GM12878 (cell line): Measurements from ENCODE around the gene PTPN14. TPM values are rescaled to one million over a fixed set of nuclear protein-coding genes. Genes with fewer than 3 reads are reported as not detected.

Experiments used
- ATAC-seq: fragments of 200-7000 bp; cut with Tn5 transposase; 3 replicates; pipeline ENCODE4 v1.9.1; 2020; ENCODE audit warnings: mild to moderate bottlenecking, moderate library complexity
- BruUV-seq: library from RNA; stranded (reverse); fragments of 400-500 nt; replicated peaks from 2 replicates; lab custom pipeline; 2021; lab: Mats Ljungman, UMichigan
- CTCF ChIA-PET: fragments of 300-600 bp; sonication (Branson Sonifier 250); formaldehyde crosslinking; extraction: SDS; loops from one replicate; lab custom pipeline; 2021; ENCODE audit warnings: inconsistent platforms; lab: Yijun Ruan, JAX
- POLR2A ChIA-PET: fragments of 350-600 bp; formaldehyde crosslinking; extraction: SDS; loops from one replicate; lab custom pipeline; 2021; ENCODE audit warnings: inconsistent platforms; lab: Charles Lee
- RAD21 ChIA-PET: fragments of 300-600 bp; sonication (Branson Sonifier 250); formaldehyde crosslinking; loops from one replicate; lab custom pipeline; 2023; ENCODE audit warnings: antibody characterized with exemption; ENCODE audit not compliant: unreplicated experiment; lab: Charles Lee
- SMC1A ChIA-PET: fragments of 300-600 bp; sonication (Branson Sonifier 250); formaldehyde crosslinking; loops from one replicate; lab custom pipeline; 2023; ENCODE audit not compliant: unreplicated experiment, uncharacterized antibody; lab: Charles Lee
- DNase-seq: peaks from one replicate; pipeline ENCODE4 v3.0.0-alpha.2; 2011; ENCODE audit warnings: low read depth, low spot score
- FAIRE-seq: peaks from 3 replicates; lab custom pipeline; 2011; peaks lifted over from hg19 to GRCh38; lab: Jason Lieb, UNC
- H2AFZ ChIP-seq: 2 replicates; pipeline ENCODE4 v1.6.0; 2011; ENCODE audit warnings: low read depth, low read length, control low read depth; ENCODE audit not compliant: control insufficient read depth
- H3K27ac ChIP-seq: 2 replicates; pipeline ENCODE4 v1.5.1; 2011; ENCODE audit warnings: control low read depth; ENCODE audit not compliant: control insufficient read depth, insufficient read depth
- H3K27me3 ChIP-seq, 2 experiments: replicated peaks in 1 of 2; 2 replicates each; pipeline versions ENCODE4 v1.6.0 to v1.6.1; 2011; ENCODE audit warnings: low read length in 1 of 2; ENCODE audit not compliant: control insufficient read depth in 2 of 2, insufficient read depth in 2 of 2
- H3K36me3 ChIP-seq, 2 experiments: 2 replicates each; pipeline ENCODE4 v1.5.1; 2011; ENCODE audit warnings: low read length in 1 of 2; ENCODE audit not compliant: control insufficient read depth in 2 of 2, insufficient read depth in 2 of 2
- H3K4me1 ChIP-seq: 2 replicates; pipeline ENCODE4 v1.6.1; 2011; ENCODE audit warnings: mild to moderate bottlenecking, low read length, moderate library complexity, mixed read lengths; ENCODE audit not compliant: control insufficient read depth, insufficient read depth
- H3K4me2 ChIP-seq: 2 replicates; pipeline ENCODE4 v1.6.0; 2011; ENCODE audit warnings: control low read depth; ENCODE audit not compliant: control insufficient read depth, insufficient read depth
- H3K4me3 ChIP-seq: fragments of 200-600 bp; sonication (generic); 2 replicates; pipeline ENCODE4 v1.5.1; 2016
- H3K79me2 ChIP-seq: 2 replicates; pipeline ENCODE4 v1.6.0; 2011; ENCODE audit warnings: low read length; ENCODE audit not compliant: control insufficient read depth, insufficient read depth
- H3K9ac ChIP-seq: 2 replicates; pipeline ENCODE4 v1.8.0; 2011; ENCODE audit warnings: low read length, control low read depth, mixed read lengths; ENCODE audit not compliant: control insufficient read depth, insufficient read depth
- H3K9me3 ChIP-seq: replicated peaks from 3 replicates; pipeline ENCODE4 v1.5.1; 2011; ENCODE audit warnings: mild to moderate bottlenecking, low read length; ENCODE audit not compliant: control insufficient read depth, insufficient read depth
- H4K20me1 ChIP-seq: 2 replicates; pipeline ENCODE4 v1.6.0; 2011; ENCODE audit not compliant: control insufficient read depth, insufficient read depth
- BCLAF1 ChIP-seq: fragments of 450-650 bp; IDR thresholded peaks from 2 replicates; pipeline ENCODE4 v1.6.1; 2017; ENCODE audit warnings: antibody characterized with exemption, mild to moderate bottlenecking, moderate library complexity
- BMI1 ChIP-seq: fragments of 450-650 bp; IDR thresholded peaks from 2 replicates; pipeline ENCODE4 v1.6.1; 2016; ENCODE audit warnings: mild to moderate bottlenecking, moderate library complexity, borderline replicate concordance
- CBFB ChIP-seq: IDR thresholded peaks from 2 replicates; pipeline ENCODE4 v1.6.1; 2016; ENCODE audit warnings: antibody characterized with exemption, low read depth
- EP300 ChIP-seq, 2 experiments: fragments of 150-350 bp in 1 of 2; IDR thresholded peaks; 2 replicates each; pipeline ENCODE4 v1.6.1; 2011 to 2012; ENCODE audit warnings: low read depth in 2 of 2, low read length in 2 of 2, borderline replicate concordance in 1 of 2, improper control_type of control experiment in 1 of 2, inconsistent platforms in 1 of 2; ENCODE audit not compliant: control insufficient read depth in 1 of 2
- ETV6 ChIP-seq, 2 experiments: fragments of 450-650 bp in 1 of 2; IDR thresholded peaks in 1 of 2; conservative IDR thresholded peaks in 1 of 2; 2 replicates each; pipeline ENCODE4 v1.6.1; 2014; ENCODE audit warnings: antibody characterized with exemption in 1 of 2, borderline replicate concordance in 1 of 2, low read depth in 1 of 2, mild to moderate bottlenecking in 1 of 2, moderate library complexity in 1 of 2
- IRF5 ChIP-seq: fragments of 450-650 bp; IDR thresholded peaks from 2 replicates; pipeline ENCODE4 v1.6.1; 2017; ENCODE audit warnings: borderline replicate concordance
- JUNB ChIP-seq: IDR thresholded peaks from 2 replicates; pipeline ENCODE4 v1.6.1; 2016; ENCODE audit warnings: antibody characterized with exemption, mild to moderate bottlenecking
- MYC ChIP-seq: IDR thresholded peaks from 2 replicates; pipeline ENCODE4 v1.6.1; 2011; ENCODE audit warnings: mild to moderate bottlenecking, low read length, moderate library complexity, inconsistent platforms; ENCODE audit not compliant: insufficient read depth, insufficient replicate concordance, insufficient read length, severe bottlenecking
- NFXL1 ChIP-seq: fragments of 450-650 bp; IDR thresholded peaks from 2 replicates; pipeline ENCODE4 v1.6.1; 2017; ENCODE audit warnings: antibody characterized with exemption, mild to moderate bottlenecking, borderline replicate concordance
- NR2F1 ChIP-seq: fragments of 450-650 bp; conservative IDR thresholded peaks from 2 replicates; pipeline ENCODE4 v1.6.1; 2017; ENCODE audit warnings: mild to moderate bottlenecking
- POLR2AphosphoS2 ChIP-seq: IDR thresholded peaks from 2 replicates; pipeline ENCODE4 v1.6.1; 2011; ENCODE audit warnings: low read depth, mild to moderate bottlenecking, low read length, improper control_type of control experiment, moderate library complexity
- ZNF274 ChIP-seq: IDR thresholded peaks from one replicate; pipeline ENCODE4 v1.8.0; 2011; ENCODE audit not compliant: insufficient read length, insufficient read depth
- WGBS: methylation state at CpG from one replicate; pipeline ENCODE4 v1.1.6; 2016; ENCODE audit warnings: low lambda C conversion rate; ENCODE audit not compliant: insufficient replicate concordance, insufficient coverage; ENCODE audit errors: missing lambda C conversion rate; 5-methylcytosine and 5-hydroxymethylcytosine counted together
- in situ Hi-C: fragments of 300-500 bp; cut with MboI; formaldehyde crosslinking; loops from 9 replicates; pipeline ENCODE4 v1.14.3; 2018; ENCODE audit warnings: mixed read lengths
- intact Hi-C: fragments of 100-400 bp; cut with micrococcal nuclease; formaldehyde crosslinking; loops from one replicate; pipeline ENCODE4 v1.14.2; 2022; ENCODE audit not compliant: unreplicated experiment
- polyA plus RNA-seq, 11 experiments: library from polyadenylated mRNA; depleted of rRNA in 4 of 11; unstranded in 6 of 11; stranded (reverse) in 5 of 11; fragments of >200 nt; fragmentation: Nextera tagmentation in 4 of 11; fragmentation: Illumina TruSeq in 1 of 11; extraction: Ambion mirVana in 4 of 11; extraction: Trizol in 1 of 11; gene quantifications; 1 replicate in 1 of 11; 2 replicates in 10 of 11; pipeline versions ENCODE4 v1.2.1 to v1.2.3, GENCODE V29; 2011 to 2016; ENCODE audit warnings: inconsistent platforms in 2 of 11, missing spikeins in 2 of 11, low read depth in 1 of 11
- total RNA-seq, 4 experiments: library from RNA; depleted of rRNA in 3 of 4; stranded (reverse); fragments of >200 nt in 3 of 4; fragmentation: Illumina TruSeq in 1 of 4; extraction: Trizol in 1 of 4; gene quantifications; 2 replicates each; pipeline versions ENCODE4 v1.2.1 to v1.2.3, GENCODE V29; 2013 to 2021
- TF ChIP-seq, protein P1 (sequence below): fragments of 450-650 bp; IDR thresholded peaks from 2 replicates; pipeline ENCODE4 v1.6.1; 2017; ENCODE audit warnings: mild to moderate bottlenecking

The PTPN14 gene
- total and polyA plus RNA-seq, 10 of the 15 experiments (the other 5 are each of a cell fraction or from before 2014, with no cell fraction given) = 0.05 to 5.1 (median 0.44) TPM

GRCh38 chr1:214317300-214317699 lies 234.1 kb downstream of the PTPN14 start (continued):
- no peak for TF ChIP-seq BCLAF1
- no peak for TF ChIP-seq IRF5

DNA sequence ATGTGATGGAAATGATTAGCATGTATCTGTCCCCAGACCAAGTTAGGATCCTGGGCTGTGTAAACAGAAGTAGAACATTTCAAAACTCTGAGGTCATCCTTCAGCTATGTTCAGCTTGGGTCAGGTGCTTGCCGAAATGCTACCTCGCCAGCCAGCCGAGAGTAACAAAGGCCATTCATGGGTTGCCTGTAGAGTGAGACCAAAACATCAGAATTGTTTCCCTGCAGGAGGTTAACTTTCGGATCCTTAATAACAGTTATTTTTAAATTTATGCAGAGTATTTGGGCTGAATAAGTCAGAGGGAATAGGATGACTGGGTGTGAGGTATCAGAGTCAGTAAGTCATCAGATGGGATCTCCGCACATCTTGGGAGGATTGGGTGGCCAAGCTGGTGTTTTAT lies 234.8 kb downstream of the PTPN14 start:
- intact Hi-C loops (no loop called here), in situ Hi-C loops (no loop called here)
- no peak overlapping the region for H3K4me3 ChIP-seq
- ChIA-PET CTCF (interaction anchor here (0.6 to 9.2 kb wide), 8 partner anchors 13 to 1059 kb away, joined by 3 to 132 read pairs (median 4); no protein-coding TSS in a partner anchor), RAD21 (interaction anchor here (3.2 kb wide), 1 partner anchor 11 kb away, joined by 17 read pairs; no protein-coding TSS in a partner anchor), POLR2A (interaction anchor here (0.7 kb wide), 1 partner anchor 26 kb away, joined by 5 read pairs; no protein-coding TSS in a partner anchor), SMC1A (interaction anchor here (0.9 to 3.9 kb wide), 6 partner anchors 11 to 55 kb away, joined by 3 to 31 read pairs (median 9); no protein-coding TSS in a partner anchor)
- FAIRE-seq = no peak
- H3K79me2 ChIP-seq = no peaks in the 10 kb centered on the region
- H3K4me1 ChIP-seq = peaks cover 7% of the 10 kb centered on the region
- no peak overlapping the region for H3K27ac ChIP-seq
- no peak overlapping the region for H3K4me2 ChIP-seq
- H3K9ac ChIP-seq = no peak overlapping the region
- no peak; the same call in 2 of the 3 replicates for ATAC-seq
- no peak for DNase-seq
- no TSS peak for BruUV-seq
- no peak overlapping the region for H2AFZ ChIP-seq
- H3K9me3 ChIP-seq = no peaks in the 10 kb centered on the region
- no peaks in the 10 kb centered on the region for H4K20me1 ChIP-seq
- WGBS = 64% methylated on average over 5 of the region's 5 CpGs
- peaks cover 0 to 3% of the 10 kb centered on the region in 2 experiments; a peak in 2 of 4 replicates for H3K36me3 ChIP-seq
- no peaks in the 10 kb centered on the region for H3K27me3 ChIP-seq
- TF ChIP-seq ZNF274 (no peak), ETV6 (conservative IDR thresholded peaks at IDR 0.05 in 1 of 2, IDR thresholded peaks at IDR 0.05 in 1 of 2; ENCODE audit: borderline replicate concordance in 1 of 2, low read depth in 1 of 2) (no peak), EP300 (IDR thresholded peaks at IDR 0.05; ENCODE audit: borderline replicate concordance in 1 of 2, control insufficient read depth in 1 of 2, low read depth in 2 of 2, low read length in 2 of 2) (no peak), JUNB (no peak), BMI1 (no peak), MYC (no peak), CBFB (no peak), POLR2AphosphoS2 (no peak), NFXL1 (no peak), NR2F1 (no peak)
- TF ChIP-seq, protein P1, sequence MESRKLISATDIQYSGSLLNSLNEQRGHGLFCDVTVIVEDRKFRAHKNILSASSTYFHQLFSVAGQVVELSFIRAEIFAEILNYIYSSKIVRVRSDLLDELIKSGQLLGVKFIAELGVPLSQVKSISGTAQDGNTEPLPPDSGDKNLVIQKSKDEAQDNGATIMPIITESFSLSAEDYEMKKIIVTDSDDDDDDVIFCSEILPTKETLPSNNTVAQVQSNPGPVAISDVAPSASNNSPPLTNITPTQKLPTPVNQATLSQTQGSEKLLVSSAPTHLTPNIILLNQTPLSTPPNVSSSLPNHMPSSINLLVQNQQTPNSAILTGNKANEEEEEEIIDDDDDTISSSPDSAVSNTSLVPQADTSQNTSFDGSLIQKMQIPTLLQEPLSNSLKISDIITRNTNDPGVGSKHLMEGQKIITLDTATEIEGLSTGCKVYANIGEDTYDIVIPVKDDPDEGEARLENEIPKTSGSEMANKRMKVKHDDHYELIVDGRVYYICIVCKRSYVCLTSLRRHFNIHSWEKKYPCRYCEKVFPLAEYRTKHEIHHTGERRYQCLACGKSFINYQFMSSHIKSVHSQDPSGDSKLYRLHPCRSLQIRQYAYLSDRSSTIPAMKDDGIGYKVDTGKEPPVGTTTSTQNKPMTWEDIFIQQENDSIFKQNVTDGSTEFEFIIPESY = no peak
